HG02981 (cell line): ENCODE data around the gene CERS6.

Experiments used
- ATAC-seq: cut with Tn5 transposase; IDR thresholded peaks from one replicate; pipeline ENCODE4 v1.9.1; 2021; ENCODE audit warnings: mild to moderate bottlenecking, moderate library complexity; ENCODE audit not compliant: unreplicated experiment

The CERS6 gene

DNA sequence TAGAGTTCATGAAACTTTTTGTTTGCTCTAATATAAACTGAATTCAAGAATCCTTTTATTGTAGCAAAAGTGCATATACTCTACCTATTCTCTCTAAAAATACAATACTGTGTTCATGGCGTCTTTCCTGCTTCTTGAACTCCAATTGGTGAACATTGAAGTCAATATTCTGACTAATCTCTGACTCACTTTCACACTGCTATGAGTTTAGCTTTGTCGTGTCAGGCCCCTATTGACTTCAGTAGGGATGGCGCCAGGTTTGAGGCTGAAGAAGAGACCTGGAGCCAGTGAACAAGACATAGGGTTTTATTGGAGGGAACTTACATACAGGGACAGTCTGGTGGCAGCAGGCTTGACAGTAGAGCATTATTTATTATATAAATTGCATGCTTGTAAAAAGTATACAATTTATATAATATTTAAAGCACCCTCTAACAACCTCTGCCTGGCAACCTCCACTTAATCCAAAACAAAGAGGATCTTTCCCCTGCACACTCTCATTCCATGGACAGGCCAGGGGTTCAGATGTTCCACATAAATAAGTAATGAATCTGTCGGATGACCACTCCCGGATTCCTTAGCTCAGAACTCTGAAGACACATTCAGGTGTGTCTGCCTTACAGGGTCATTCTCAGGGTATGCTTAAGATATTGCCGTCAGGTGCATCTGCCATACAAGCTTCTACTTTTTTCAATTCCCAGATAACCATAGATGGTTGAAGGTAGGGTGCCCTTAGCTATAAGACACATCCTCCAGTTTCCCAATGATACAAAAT lies 141.0 kb downstream of the CERS6 start:
- no peak for ATAC-seq

DNA sequence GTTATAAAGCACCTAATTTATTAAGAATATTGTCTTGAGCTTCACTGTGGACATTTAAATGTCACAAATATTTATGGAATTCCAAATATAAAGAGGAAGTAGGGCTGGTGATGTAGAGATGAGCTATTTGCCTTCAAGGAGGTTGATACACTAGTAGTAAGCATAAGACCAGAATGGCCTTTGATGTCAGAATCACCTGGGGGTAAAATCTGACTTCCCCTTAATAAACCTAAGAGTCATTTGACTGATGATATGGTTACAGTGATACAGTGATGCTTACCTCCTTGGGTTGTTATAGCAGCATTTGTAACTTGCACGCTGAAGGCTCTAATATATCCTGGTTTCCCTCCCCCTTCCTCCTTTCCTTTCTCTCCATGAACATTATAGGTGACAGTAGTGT lies 143.7 kb downstream of the CERS6 start:
- no peak for ATAC-seq

DNA sequence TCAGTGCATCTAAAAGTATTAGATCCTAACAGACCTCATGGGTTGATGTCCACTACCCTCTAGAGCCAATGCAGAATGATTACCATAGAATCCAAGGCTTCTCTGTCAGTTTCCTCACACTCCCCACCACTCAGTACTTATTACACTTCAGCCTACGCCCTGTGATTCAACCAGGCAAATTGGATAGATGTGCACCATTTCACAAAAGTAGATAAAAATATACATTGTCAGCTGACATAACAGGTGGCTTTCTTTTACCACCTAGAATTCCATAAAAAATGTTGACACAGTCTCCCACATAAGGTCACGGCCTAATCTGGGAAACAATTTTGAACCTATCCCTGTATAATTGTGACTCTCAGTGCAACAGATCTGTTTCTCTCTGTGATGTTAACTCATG lies 144.9 kb downstream of the CERS6 start:
- ATAC-seq, result no peak

DNA sequence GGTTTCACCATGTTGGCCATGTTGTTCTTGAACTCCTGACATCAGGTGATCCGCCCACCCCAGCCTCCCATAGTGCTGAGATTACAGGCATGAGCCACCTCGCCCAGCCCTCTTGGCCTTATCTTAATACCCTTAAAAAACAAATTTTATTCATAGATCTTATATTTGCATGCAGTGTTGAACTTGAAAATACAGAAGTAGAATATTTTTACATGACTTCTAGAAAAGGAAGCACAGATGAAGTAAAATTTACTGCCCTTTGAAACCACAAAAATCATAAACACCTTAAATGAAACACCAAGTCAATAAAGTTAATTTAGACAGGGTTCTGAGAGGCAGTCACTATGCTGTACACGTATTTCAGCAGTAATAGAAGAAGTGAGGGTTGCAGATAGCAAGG lies 145.7 kb downstream of the CERS6 start:
- peak; percentile 64 for ATAC-seq

DNA sequence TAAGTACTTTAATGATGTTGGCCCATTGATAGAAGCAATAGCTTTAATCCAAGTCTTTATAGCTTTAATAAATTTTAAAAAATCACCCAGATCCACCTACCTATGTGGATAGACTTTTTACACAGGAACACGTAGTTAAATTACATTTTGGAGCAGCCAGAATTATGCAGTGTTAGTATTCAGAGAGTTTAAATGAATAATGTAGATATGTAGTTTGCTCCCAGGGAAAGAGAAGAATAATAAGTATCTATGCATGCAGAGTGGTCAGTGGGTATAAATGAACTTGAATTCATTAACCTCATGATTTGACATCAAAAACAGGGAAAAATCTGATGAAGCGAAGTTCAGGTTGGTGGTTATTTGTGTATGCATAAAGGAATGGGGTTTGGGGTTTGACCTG lies 146.3 kb downstream of the CERS6 start:
- no peak for ATAC-seq

DNA sequence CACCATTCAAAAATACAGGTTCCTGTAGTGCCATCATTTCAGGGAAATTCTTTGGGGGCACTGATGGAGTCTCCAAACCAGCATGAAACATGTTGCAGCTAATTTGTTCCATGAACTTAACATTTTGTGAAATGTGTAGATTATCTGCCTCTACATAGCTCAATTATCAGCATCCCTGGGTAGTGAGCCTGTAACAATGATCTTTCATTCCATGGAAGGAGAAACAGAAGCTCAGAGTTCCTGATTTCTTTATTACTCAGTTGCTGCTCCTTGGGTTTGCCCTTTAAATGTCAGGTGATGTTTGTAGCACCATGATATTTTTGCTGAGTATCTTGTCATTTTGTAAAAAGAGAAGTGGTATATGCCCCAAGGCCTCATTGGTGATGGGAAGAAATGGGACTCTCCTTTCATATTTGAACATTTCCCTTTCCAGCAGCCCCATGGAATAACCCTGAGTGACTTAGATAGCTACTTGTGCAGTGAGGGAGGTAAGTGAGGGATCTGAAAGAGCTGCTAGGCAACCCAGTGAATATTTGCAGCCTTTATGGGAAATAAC lies 146.9 kb downstream of the CERS6 start:
- ATAC-seq, result no peak

DNA sequence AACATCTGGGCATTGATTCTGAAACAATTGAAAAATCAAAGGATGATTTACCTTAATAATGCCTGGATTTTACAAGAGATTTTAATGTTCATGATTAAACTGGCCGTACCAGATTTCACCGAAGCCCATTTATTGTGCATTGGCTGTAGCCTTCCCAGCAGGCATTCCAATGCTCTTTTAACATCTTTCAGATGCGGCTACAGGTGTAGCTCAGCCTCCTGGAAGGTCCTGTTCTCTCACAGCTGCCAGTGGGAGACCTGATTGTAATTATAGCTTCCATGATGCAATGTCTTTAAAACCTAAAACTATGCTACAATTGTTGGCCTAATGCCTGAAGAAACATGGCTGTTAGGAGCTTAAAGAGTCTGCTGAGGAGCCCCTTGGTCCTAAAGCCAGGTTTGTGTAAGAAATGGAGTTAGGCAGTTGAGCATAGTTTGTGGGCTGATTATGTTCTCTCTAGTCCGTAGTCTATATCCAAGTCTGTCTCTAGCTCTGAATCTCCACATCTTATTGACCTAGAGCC lies 147.4 kb downstream of the CERS6 start:
- no peak for ATAC-seq

DNA sequence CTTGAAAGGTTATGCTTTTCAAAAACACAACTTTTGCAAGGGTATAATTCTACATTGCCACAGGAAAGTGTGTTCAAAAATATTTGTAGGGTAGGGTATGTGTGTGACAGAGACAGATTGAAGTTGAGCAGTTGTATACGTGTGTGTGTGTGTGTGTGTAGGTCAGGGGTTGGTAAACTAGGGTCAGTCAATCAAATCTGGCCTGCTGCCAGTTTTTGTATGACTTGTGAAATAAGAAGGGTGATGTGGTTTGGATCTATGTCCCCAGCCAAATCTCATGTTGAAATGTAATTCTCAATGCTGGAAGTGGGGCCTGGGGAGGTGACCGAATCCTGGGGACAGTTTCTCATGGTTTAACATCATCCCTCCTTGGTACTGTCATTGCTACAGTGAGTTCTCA lies 148.2 kb downstream of the CERS6 start:
- no peak for ATAC-seq

DNA sequence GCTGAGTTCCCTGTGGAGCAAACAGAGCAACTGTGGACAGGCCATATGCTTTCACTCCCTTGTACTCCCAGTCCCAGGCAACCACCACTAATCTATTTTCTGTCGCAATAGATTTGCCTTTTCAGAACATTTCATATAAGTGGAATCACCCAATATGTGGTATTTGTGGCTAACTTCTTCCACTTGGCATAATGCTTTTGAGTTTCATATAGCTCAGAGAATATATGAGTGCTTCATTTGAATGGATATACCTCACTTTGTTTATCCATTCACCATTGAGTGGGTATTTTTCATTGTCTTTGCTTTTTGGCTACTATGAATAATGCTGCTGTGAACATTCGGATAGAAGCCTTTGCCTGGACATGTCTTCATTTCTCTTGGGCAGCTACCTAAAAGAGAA lies 151.9 kb downstream of the CERS6 start:
- no peak for ATAC-seq

DNA sequence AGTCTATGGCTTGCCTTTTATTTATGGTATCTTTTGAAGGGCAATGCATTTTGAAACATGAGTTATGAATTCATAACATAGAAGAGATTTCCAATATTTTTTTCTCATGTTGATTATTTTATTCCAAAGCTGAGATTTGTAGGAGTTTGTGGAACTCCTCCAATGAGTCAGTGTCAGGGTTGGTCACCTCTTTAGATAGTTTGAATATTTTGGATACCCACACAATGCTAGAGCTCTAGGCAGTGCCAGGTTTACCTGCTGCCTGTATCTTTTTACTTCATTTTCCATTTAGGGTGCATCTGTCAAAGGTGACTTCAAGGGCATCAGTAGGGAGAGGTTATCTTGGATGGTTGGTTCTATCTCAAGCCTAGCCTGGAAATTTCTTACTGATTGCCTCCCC lies 152.7 kb downstream of the CERS6 start:
- ATAC-seq, result no peak

DNA sequence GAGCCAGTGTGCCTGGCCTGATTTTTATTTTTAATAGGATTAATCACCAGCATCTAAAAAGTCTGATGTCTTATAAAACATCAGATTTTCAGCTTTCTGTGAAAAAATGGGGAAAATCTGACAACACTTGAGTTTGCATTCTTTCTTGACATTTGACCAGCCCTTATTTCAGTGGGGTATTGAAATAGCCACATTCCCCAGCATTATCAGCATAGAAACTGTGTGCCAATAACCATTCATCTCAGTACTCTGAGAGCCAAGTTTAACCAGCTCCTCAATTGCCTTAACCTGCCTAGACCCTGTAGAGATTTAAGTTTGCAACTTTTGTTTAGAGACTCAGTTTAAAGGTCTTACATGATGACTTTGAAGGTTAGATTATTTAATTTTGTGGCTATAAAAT lies 155.0 kb downstream of the CERS6 start:
- no peak for ATAC-seq

DNA sequence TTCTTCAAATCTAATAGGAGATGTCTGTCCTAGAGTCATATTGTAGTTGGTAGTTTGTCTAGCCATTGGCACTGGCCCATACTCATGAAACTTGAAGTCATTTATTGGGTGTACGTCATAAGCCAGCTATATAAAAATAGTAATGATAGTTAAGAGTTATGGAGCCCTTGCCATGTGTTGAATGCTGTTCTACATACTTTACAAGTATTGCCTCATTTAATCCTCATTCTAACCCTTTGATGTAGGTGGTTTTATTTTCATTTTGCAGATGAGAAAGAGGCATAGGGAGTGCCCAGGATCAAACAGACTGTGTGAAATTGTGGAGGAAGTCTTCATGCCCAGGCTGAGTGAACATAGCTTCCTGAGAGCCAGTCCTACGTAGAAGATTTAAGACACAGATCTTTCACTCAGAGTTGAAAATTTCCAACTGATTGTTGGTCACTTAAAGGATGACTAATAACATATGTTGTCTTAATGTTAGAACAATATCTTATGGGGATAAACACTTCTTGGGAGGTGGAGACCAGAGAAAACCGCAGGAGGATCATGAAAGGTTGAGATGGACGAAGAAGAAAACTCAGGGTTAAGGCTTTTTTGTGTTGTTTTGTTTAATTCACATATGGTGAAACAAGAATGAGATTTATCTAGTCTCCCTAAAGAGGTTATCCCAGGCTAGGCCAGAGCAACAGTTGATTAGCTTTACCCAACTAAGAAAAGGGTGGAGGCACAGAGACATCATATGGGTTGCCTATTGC lies 156.0 kb downstream of the CERS6 start:
- ATAC-seq, result no peak

DNA sequence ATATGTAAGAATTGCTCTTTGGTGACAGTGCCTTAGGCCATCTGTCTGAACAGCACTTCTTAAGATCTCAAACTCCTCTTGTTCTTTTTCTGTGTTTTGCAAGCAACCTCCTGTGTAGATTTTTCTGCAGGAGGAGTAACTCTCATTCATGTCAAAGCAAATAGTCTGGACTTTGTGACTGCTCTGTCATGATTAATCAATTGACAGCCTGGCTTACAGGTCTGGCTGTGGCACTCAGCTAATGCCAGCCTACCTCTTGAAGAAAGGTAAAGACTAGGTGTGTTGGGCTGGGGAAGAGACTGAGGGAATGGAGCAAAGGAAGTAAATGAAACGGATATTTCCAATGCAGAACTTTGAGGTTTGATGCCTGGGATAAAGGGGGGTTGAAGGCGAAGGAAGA lies 156.6 kb downstream of the CERS6 start:
- ATAC-seq, result no peak

DNA sequence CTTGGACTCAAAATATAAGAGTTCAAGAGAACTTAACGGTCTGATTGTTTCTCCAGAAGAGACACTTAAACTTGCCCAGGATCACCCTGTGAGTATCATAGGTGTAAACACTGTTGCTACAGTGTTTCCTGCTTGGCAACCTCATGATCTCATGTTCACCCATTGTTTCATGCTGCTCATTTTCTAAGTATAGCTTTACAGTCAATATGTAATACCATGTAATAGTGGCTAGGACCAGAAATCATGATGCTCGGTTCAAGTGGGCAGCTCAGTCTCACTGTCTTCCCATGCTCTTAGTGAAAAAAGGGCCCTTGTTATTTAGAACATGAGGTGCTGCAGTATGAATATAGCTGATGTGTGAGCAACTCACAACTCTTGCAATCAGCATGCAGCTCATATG lies 157.5 kb downstream of the CERS6 start:
- ATAC-seq, result no peak

DNA sequence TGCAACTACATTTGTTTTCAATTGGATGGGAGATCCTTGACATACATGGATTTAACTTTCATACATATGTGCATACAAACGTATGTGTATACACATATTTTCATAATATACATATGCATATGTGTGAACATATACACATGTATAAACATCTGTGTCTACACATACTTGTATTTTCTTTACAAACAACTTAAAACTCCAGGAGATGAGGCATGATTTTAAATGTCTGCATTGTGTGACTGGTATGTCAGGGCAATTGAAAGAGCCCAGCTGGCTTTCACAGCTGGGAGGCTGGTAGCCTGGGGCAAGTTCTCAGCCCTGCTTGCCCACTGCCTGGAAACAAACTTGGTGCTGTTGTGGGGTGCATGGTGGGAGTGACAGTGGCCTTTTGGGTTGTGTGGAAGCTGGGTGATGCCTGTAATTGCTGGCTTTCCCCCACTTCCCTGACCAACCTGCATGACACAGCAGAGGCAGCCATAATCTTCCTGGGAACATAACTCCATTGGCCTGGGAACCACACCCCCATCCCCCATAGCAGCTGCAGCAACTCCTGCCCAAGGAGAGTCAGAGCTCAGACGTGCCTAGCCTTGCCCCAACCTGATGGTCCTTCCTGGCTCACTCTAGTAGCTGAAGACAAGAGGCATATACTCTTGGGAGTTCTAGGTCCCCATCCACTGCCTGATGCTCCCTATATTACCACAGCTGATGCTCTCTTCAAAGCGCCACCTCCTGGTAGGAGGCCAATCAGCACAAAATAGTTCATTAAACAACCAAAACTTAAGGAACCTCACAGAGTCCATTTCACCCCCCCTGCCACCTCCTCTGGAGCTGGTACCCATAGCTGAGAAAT lies 158.3 kb downstream of the CERS6 start:
- ATAC-seq, result no peak

DNA sequence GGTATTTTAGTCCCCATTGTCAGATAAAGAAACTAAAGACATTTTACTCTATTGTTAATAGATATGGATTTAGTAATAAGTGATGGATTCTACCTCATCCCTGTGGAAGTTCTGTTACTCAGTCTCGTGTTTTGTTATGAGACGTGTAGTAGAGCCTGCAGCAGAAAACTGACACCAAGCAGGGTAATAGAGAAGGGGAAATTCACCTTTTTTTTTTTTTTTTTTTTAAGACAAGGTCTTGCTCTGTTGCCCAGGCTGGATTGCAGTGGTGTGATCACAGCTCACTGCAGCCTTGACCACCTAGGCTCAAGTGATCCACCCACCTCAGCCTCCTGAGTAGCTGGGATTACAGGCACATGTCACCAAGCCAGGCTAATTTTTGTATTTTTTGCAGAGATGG lies 164.5 kb downstream of the CERS6 start:
- no peak for ATAC-seq

DNA sequence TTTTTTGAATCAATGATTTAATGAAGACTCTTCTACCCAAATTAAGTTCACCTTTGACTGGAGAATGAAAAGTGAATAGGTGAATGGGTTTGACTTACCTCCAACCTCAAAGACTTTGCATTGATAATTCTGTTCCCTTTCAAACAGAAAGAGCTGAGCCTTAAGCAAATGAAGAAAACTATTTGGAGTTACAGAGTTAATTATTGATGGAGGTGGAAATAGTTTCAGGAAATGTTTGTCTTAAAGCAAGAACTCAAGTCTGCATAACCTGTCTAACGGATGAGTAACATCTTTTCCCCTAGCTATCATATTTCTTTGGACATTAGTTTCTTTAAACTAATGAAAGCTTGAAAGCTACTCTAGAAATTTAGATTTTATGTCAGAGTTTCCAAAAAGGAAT lies 166.5 kb downstream of the CERS6 start:
- no peak for ATAC-seq

DNA sequence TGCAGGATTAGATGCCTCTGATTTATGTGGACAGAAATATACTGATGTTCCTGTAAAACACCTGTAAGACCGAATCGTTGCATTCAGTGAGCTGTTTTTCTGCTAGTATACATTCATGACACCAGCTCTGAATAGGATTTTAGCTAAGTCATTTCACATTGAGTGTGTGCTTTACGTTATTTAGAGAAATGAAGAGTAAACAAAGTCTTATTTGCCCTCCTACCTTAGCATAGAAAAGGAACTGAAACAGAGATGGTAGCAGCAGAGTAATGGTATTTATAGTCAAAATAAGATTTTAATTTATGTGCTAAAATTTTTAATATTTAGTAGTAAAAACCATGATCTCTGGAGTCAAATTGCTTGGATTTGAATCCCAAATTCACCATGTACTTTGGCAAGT lies 168.0 kb downstream of the CERS6 start:
- ATAC-seq, result no peak

DNA sequence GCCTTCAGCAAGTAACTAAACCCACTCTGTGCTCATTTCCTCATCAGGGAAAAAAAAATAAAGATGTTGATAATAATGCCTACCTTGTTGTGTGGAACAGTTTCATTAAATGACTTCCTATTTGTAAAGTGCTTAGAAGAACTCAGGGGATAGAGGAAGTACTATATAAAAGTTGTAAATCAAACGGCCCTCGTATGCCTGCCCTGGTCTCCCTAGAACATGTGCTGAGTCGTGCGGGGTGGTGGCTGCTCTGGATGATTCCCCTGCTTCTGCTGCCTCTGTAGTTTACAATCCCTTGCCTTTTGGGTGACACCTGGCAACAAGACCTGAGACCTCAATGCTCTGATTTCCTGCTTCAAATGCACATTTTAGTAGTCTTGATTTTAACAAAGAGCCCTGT lies 170.0 kb downstream of the CERS6 start:
- ATAC-seq, result no peak

DNA sequence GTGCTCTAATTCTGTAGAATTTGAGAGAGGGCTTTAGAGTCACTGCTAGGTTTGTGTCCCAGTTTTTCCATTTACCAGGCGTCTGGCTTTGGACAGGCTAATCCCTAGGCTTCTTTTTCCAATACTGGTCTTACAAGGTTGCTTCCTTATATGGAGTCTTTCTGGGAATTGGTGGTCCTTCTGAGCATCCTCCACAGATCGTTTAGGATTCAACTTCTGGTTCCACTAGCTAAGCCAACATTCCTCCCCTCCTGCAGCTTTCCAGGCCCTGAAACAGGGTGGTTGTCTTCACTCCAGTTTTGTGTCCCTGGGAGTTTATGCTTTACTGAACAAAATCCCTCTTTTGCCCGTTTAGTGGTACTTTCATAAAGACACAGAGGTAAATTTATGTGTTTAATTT lies 170.6 kb downstream of the CERS6 start:
- ATAC-seq, result no peak

DNA sequence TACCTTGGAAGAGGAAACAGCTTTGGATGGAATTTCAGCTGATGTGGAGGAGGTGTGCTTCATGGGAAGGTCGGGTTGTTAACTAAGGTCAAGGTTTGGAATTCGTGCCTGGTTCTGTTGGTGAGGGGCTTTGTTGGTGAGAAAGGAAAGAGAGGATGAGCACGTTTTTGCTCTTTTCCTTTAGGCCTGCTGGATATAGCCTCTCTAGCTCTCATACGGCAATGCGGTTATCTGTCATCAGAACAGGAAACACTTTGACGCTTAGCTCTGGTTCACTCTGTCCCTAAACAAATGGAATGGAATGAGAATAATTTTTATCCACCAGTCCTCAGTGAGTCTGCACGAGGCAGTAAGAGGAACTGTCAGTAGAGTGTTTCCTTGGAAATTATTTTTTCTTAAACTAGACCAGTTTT lies 176.6 kb downstream of the CERS6 start:
- no peak for ATAC-seq
